CD4-positive, alpha-beta T cell treated with Interleukin-6 at 100 ng/mL for 8 hours (primary cell): ENCODE results near the gene IL17C.
"Not testable (repeated sequence)": the region's sequence is repeated elsewhere in the genome, so short reads cannot be mapped to it uniquely, and the experiment has no call there.

Experiments used
- DNase-seq: peaks from one replicate; pipeline ENCODE4 v3.0.0-alpha.2; 2020; ENCODE audit warnings: mixed read lengths, low spot score

IL17C gene

DNA sequence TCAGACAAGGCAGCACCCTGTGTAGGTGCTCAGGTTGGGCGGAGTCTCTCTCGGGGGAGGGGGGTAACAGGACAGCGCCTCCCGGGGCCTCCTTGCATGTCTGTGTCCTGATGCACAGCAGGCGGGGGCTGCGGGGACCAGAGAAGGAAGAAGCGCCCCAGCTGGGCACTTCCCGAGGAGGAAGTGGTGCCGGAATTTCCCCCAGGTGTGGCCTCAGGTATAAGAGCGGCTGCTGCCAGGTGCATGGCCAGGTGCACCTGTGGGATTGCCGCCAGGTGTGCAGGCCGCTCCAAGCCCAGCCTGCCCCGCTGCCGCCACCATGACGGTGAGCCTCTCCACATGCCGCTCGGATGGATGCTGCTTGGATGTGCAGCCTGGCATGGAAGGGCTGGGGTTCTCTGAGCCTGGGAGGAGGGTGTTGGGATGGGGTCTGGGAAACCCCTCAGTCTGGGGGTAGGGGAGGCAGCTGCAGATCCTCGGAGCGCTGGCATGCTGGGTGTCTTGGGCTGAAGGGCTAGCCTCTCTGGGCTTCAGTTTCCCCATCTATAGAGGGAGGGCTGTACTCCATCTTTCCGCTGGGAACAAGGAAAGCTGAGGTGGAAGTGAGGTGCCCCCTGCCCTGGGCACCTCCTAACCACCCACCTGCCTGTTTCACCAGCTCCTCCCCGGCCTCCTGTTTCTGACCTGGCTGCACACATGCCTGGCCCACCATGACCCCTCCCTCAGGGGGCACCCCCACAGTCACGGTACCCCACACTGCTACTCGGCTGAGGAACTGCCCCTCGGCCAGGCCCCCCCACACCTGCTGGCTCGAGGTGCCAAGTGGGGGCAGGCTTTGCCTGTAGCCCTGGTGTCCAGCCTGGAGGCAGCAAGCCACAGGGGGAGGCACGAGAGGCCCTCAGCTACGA is at the start of gene IL17C:
Gene IL17C (plus strand): TSS at position 250 of the 908 bp plus-strand sequence. CDS start 70 bp downstream, at position 320.
- peak; percentile 24 for DNase-seq

DNA sequence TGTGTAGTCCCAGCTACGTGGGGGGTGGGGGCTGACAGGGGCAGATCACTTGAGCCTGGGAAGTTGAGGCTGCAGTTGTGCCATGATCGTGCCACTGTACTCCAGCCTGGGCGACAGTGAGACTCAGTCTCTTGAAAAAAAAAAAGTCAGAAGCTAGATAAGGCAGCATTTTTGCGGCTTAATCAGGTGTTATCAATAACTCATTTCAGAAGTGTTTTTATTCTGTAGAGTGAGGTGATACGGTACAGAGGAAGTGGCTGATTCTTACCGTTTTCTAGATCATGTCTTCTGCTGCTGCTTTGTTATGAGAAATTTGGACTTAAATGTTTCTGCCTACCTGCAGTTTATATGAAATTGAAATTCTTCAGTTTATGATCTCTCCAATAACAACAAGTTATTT is 49.6 kb upstream of the IL17C start:
- DNase-seq = no peak

DNA sequence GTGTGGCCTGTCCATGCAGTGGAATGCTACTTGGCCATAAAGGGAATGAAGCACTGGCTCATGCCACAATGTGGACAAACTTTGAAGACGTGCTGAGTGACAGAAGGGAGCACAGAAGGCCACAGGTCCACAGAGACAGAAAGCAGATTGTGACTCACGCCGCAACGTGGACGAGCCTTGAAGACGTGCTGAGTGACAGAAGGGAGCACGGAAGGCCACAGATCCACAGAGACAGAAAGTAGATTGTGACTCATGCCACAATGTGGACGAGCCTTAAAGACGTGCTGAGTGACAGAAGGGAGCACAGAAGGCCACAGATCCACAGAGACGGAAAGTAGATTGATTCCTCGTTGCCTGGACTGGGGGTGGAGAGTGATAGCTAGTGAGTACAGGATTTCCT is 48.9 kb upstream of the IL17C start:
- no peak for DNase-seq

DNA sequence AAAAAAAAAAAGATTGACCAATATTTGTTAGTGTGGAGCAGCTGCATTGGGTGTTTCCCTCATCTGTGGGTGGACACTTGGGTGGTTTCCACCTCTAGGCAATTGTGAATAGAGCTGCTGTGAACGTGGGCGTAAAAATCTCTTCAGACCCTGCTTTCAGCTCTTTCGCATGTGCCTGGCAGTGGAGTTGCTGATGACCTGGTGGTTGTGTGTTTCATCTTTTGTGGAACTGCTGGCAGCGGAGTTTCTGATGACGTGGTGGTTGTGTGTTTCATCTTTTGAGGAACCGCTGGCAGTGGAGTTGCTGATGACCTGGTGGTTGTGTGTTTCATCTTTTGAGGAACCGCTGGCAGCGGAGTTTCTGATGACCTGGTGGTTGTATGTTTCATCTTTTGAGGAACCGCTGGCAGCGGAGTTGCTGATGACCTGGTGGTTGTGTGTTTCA is 46.8 kb upstream of the IL17C start:
- DNase-seq = no peak

- no peak for DNase-seq
Measured at GRCh38 chr16:88593061-88593460, 45.3 kb upstream of the IL17C start.

DNA sequence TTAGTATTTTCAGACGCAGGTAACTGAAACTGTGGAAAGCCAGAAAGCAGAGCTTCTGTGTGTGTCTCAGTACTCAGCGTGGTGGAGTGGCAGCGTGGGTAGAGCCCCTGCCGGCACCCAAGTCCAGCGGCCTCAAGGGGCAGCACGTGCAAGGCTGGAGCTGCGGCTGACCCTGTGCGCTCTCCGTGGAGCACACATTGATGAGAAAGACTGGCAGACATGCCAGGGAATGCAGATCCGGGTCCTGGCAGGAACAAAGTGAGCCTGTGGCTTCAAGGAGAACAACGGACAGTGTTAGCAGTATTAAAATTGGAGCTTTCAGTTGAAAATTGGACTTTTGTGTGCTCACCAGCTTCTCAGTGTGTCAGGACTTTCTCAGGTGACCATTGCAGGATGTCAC is 44.9 kb upstream of the IL17C start:
- no peak for DNase-seq

GRCh38 chr16:88593910-88594309 is 44.5 kb upstream of the IL17C start:
- no peak for DNase-seq

GRCh38 chr16:88595101-88595500 is 43.3 kb upstream of the IL17C start:
- DNase-seq = no peak

- DNase-seq = no peak
Measured at GRCh38 chr16:88595921-88596320, 42.5 kb upstream of the IL17C start.

DNA sequence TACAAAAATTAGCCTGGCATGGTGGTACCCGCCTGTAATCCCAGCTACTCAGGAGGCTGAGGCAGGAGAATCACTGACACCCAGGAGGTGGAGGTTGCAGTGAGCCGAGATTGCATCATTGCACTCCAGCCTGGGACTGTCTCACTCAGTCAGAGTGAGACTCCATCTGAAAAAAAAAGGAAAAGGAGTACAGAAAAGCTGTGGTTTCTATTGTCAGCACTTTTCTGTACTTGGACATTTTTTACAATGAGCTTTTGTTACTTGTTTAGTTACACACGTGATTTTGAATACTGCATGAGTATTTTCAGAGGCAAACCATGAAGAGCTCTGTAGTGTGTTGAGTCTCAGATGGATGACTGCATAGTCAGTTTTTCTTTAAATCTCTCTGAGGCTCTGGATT is 41.9 kb upstream of the IL17C start:
- no peak for DNase-seq

GRCh38 chr16:88597856-88598491 is 40.4 kb upstream of the IL17C start:
- no peak for DNase-seq

DNA sequence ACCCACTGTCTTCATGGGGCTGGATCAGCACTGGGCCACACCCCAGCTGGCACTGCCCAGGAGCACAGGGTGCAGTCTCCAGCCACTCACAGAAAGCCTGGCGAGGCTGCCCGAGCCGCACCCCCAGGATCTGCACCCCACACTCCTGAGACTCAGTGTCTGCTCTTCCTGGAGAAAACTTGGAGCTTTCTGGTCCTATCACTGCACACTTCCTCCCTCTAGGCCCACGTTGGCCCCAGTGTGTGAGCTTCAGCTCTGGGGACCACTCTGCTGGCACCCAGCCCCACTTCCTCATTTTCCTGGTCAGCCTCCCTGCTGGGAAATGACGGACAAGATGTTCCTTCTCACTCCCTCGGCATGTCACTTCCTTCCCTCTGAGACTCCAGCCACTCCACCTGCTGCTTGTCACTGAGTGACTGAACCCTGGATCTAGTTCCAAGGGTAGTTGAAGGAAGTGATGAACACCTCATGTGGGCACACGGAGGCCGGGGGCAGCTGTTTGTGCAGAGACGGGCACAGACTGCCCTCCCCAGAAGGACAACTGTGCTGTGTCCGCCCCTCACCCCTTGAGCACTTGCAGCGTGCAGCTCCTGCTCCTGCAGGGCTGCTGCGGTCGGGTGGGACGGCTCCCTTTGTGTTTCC is 39.2 kb upstream of the IL17C start:
- no peak for DNase-seq

GRCh38 chr16:88599825-88600538 is 38.4 kb upstream of the IL17C start:
- no peak for DNase-seq

DNA sequence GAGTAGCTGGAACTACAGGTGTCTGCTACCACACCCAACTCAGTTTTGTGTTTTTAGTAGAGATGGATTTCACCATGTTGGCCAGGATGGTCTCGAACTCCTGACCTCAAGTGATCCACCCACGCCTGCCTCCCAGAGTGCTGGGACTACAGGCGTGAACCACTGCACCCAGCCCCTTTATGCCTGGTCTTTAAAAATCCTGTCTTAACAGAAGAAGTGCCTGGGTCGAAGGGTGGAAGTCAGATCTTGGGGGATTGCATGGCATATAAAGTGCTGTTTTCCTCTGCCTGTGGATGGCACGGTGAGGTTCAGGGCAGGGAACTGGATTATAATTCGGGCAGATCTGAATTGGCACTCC is 37.9 kb upstream of the IL17C start:
- no peak for DNase-seq

GRCh38 chr16:88601313-88602036 is 36.9 kb upstream of the IL17C start:
- DNase-seq = no peak

DNA sequence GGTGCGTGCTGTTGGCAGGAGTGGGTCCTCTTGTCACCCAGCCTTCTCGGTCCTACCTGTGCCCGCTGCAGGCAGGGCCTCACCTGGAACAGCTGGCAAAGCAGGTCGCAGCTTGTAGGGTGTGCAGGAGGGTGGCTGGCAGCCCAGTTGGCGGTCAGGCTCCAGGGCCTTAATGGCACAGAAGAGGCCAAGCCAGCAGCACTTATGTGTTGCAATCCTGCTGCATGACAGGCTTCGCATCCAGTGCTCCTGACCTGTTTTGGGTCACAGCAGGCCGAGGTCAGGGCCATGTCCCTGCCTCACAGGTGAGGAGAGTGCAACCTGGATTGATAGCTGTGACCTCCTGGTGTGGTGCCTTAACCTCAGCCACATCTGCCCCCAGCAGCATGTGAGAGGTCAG is 36.3 kb upstream of the IL17C start:
- no peak for DNase-seq

DNA sequence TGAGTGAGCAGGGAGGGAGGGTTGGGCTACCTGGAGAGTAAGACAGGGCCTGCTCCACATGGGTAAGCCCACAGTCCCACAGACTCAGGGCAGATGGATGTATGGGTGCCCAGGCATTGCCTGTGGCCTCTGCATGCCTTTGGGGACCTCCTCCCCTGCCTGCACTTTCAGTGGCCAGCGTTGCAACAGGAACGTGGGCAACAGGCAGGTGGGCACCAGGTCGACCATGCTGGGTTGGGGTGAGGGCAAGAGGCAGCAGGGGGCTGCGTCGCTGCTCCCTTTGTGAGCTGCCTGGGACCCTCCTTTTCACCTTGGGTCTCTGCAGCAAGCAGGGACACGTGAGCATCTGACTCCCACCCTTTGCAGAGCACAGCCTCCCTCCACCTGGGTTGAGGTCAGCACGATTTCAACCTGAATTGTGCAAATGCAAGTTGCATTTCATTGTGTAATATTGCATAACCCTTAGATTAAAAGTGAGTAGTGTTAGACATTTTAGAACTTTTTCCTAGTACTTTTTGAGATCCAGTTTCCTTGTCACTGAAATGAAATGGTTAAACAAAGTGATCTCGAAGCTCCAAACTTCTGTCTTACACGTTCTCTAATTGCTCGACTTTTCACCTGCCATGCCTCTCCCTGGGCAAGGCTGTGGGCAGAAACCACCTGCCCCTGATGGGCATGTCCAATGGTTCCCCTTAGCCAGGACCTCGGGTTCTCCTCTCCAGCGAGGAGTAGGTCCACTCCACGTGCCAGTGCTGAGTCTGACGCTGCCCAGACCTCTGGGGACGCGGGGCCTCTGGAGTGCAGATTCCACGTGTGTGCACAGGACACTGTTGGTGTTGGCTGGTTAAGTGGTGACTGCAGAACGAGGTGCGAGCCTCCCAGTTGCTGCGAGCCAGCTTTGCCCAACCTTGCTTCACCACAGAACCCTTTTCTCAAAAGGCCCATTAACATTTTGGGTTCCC is 32.9 kb upstream of the IL17C start:
- DNase-seq = no peak

- DNase-seq = no peak
Measured at GRCh38 chr16:88606148-88606757, 32.1 kb upstream of the IL17C start.

DNA sequence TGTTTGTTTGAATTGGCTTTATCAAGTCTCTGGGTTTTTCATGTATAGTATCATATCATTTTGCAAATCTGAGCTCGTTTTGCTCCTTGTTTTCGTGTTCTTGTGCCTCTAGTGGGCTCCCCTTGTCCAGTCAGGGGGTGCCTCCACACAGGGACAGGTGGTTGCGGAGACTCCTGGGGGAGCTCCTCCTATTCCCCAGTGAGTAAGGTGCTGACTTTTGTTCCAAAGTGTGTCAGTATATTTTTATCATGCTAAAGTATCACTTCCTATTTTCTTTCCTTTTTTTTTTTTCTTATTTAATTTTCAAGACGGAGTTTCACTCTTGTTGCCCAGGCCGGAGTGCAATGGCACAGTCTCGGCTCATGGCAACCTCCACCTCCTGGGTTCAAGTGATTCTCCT is 30.3 kb upstream of the IL17C start:
- no peak for DNase-seq

GRCh38 chr16:88609426-88609825 is 28.9 kb upstream of the IL17C start:
- DNase-seq = not testable (repeated sequence)
